GM21526 (cell line): ENCODE results near the gene MESP1.
A peak's percentile ranks its signal among the peaks of the same experiment; 100 is the strongest.
"Not testable (repeated sequence)": the region's sequence is repeated elsewhere in the genome, so short reads cannot be mapped to it uniquely, and the experiment has no call there.

Experiments
- ATAC-seq: cut with Tn5 transposase; IDR thresholded peaks from one replicate; pipeline ENCODE4 v1.9.1; 2021; ENCODE audit warnings: moderate library complexity; ENCODE audit not compliant: unreplicated experiment, low FRiP score

Gene MESP1

GRCh38 chr15:89750560-89751542, at the start of gene MESP1:
Gene MESP1, minus strand, starts transcription at chr15:89751249. Its CDS starts 18 bp downstream, at chr15:89751231.
- peak; percentile 90 for ATAC-seq

GRCh38 chr15:89799918-89800498, 49.0 kb upstream of the MESP1 start:
- no peak for ATAC-seq

GRCh38 chr15:89799011-89799911, 48.2 kb upstream of the MESP1 start:
- ATAC-seq = no peak

GRCh38 chr15:89797678-89798201, 46.7 kb upstream of the MESP1 start:
- ATAC-seq = no peak

DNA sequence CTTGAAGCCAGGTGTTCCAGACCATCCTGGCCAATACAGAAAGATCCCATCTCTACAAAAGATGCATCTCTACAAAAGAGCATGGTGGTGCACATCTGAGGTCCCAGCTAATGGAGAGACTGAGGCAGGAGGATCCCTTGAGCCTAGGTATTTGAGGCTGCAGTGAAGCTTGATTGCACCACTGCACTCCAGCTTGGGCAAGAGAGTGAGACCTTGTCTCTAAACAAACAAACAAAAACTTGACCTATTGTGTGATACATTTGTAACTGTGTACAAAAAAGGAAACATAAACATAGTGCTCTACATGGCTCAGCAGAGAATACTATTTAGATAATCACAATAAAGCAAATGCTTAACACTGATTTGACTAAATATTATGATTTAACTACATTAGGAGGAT, 44.9 kb upstream of the MESP1 start:
- no peak for ATAC-seq

DNA sequence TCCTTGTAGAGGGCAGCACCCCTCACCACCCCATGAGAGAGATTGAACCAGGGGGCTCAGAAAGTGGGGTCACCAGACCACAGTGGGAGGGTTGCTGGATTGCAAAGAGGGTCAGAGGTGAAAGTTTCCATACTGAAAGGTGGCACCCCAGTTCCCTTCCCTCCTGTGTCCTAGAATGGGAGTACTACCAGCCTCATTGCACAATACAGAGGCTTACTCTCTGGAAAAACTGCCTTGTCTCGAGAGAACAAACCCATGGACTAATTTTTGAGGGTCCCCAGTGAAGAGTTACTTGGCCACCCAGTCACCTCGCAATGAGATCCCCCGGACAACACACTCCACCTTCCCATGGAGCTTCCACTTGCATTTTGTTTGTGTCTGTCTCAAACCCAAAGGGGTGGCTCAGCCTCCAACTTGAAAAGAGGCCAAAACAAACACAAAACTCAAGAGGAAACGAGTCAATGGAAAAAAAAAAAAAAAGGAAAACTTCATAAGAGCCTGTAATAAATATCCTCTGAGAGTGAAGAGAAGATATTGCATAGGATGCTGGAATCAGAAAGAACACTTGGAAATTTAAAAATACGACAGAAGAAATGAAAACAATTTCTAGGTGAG, 43.7 kb upstream of the MESP1 start:
- no peak for ATAC-seq

DNA sequence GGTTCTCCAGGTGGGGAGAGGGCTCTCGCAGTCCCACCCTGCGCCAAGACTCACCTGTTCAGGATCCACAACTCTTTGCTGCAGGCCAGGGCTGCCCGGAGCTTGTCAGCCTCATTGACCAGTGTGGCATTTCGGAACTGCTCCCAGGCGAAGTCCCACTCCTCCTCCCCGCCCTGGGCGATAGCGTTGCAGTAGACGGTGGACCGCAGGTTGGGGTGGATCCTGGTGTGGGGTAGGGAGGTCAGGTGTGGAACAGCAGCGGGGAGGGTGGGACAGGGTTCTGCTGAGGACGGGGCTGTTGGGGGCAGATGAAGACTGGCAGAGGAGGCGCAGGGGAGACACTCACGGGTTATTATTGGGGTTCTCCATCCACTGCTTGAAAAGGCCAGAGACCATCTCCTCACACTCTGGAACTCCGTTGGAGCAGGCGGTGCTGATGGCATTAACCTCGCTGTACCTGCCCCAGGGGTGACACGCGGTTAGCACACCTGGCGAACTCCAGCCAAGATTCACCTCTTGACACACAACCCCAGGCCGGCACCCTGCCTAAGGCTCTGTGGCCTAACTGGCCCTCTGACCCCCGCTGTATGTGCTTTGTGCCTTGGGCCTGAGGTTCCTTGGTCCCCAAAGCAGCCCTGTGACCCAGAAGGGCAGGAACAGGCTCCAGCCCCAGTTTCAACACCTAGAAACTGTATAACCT, 41.2 kb upstream of the MESP1 start:
- ATAC-seq = no peak

DNA sequence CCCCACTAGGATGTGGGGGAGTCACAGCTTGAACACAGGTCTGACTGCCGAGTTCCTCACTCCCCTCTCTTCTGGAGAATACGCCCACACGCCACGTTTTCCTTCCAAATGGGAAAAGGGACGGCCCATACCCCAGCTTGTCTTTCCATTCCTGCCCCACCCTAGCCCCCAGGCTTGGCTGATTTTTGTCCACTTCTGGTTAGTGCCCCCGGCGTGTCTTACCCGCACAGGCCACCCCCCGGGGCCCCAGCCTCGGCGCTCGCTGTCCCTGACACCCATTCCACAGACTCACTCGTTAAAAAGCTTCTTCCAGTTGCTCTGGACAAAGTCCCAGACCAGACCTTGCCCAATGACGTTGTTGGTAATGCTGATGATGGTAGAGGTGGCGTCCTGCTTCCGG, 39.6 kb upstream of the MESP1 start:
- ATAC-seq = no peak

DNA sequence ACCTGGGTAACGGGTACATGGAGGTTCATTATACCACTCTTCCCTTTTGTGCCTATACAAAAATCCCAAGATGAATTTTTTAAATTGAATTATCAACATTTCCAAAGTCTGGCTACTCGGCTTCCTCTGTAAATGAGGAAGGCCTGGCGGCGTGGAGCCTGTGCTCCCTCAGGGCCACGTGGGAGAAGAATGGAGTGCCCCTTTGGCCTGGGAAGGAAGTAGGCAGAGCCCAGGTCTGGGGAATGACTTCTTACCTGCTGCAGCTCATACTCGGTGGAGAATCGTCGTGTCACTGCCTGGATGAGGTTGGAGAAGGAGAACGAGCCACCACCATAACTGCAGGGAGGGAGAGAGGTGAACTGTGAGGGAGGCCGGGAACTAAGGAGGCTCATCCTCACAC, 39.2 kb upstream of the MESP1 start:
- no peak for ATAC-seq

DNA sequence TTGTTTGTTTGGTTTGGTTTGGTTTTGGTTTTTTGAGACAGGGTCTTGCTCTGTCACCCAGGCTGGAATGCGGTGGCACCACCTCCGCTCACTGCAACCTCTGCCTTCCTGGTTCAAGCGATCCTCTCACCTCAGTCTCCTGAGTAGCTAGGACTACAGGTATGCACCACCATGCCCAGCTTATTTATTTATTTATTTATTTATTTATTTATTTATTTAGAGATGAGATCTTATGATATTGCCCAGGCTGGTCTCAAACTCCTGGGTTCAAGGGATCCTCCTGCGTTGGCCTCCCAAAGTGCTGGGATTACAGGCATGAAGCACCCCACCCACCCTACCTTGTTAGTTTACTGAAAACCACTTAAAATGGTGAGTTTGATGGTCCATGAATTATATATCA, 37.5 kb upstream of the MESP1 start:
- ATAC-seq = not testable (repeated sequence)

DNA sequence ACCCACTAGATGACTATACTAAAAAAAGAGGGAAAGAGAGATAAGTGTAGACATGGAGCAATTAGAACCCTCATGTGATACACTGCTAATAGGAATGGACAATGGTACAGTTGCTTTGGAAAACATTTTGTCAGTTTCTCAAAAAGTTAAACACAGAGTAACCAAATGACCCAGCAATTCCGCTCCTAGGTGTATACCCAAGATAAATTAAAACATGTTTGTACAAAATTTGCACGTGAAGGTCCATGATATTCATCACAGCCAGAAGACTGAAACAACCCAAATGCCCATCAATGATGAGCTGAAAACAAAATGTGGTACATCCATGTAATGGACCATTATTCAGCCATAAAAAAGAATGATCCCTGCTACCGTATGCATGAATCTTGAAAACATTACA, 36.9 kb upstream of the MESP1 start:
- no peak for ATAC-seq

- no peak for ATAC-seq
Observed at GRCh38 chr15:89785774-89786140, 34.7 kb upstream of the MESP1 start.

DNA sequence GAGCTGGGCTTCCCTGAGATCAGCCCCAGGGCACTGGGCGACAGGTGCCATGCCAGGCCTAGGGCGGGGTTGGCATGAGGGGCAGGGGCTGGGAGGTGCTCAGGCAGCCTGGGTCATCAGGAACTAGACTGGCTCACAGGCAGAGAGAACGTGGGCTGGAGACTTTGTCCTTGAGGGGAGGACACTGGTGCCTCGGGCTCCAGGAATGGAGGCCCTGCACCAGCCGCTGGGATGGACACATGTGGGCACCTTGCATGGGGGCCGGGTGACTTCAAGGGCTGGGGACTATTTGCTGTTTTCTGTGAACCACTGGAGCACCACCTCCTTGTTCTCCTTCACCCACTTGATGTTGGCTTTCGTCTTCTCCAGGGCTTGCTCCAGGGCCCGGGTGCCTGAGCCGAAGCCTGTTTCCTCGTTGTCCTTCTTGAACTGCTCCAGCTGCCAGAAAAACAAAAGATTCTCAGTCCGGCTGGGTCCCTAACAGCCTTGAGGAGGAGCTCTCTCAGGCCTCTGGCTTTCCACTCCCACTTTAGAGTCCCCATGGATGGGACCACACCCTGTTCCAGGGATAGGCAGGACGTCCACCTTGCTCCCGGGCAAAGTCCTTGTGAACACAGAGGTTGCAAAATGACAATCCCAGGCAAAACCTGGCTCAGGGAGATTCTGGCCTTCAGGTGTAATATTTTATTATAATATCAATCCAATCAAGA, 34.2 kb upstream of the MESP1 start:
- no peak for ATAC-seq

DNA sequence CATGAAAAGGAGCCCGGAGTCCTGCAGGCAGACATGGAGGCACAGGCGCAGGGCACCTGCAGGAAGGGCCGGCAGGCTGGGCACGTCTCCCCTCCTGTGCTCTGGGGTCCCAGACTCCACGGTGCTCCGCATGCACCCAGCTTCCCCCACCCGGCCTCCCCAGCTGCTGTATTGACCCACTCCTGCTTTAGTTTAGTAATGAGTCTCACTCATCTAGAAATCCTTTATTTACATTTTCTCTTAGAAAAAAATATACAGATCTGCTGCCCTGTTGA, 33.6 kb upstream of the MESP1 start:
- ATAC-seq = no peak

DNA sequence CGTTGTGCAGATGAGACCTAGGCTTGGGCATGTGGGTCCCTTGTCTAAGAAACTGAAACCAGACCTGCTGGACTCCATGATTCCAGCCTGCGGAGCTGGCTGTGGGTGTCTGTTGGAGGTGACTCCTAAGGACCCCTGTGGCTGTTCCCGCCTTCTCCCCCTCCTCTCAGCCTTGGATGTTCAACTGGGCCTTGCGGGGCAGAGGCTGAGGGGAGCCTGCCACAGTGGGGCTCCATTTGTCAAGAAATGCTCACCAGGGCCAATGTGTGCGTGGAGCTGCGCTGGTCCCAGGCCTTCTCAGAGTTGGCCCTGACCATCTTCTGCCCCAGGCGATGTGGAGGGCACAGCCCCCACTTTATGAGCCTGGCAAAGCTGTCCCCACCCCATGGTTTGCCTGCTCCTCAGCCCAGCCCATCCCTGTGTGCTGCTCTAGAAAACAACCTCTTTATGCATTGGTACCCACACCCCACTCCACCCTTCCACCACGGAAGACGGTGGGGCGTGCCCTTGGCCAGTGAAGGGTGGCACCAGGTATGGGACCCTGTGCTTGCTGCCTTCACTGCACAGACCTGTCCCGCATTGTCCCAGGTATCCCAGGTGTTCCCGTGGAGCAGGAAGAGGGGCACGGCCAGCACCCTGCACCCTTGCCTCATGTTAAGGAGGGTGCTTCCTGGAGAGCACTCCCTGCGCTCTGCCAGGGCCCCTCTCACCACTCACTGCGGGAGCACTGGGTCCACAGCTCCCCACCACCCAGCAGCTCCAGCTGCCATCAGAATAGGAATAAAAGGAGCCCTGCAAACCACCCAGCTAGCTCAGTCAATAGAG, 33.0 kb upstream of the MESP1 start:
- no peak for ATAC-seq

GRCh38 chr15:89783111-89783860, 32.2 kb upstream of the MESP1 start:
- no peak for ATAC-seq

GRCh38 chr15:89782619-89782950, 31.5 kb upstream of the MESP1 start:
- ATAC-seq = not testable (repeated sequence)
